ENCODE results near the gene PIP5K1B. TPM values are rescaled to one million over a fixed set of nuclear protein-coding genes. Genes with fewer than 3 reads are reported as not detected.

PIP5K1B gene
- total and polyA plus RNA-seq, 2 of the 13 experiments (the other 11 are each of a cell fraction or from before 2014, with no cell fraction given) = 15.8 to 17.5 TPM

DNA sequence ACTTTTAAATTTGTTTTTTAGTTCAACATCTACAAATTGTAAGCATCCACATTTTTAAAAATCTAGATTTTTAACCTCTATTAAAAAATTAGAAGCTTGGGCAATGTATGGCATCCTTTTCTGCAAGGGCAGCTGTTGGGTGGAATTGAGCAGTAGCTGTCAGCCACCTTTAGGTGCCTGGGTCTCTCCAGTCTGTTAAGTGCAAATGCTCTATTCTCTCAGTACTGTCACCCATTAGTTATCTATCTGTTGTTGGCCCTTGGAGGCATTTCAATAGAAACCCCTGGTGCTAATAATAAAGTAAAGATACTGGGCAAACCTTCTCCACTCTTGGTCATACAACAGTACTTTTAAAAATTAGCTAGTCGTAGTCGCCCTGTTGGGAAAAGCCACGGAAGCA lies 63.6 kb downstream of the PIP5K1B start:
- Histone ChIP-seq H3K9ac (ENCODE audit: insufficient read depth, low read depth, low read length) (no peak overlapping the region), H3K4me2 (ENCODE audit: low read depth, low read length) (no peak overlapping the region), H3K27me3 (ENCODE audit: control insufficient read depth in 1 of 2, insufficient read depth in 2 of 2, low read length in 2 of 2) (no peaks in the 10 kb centered on the region), H3K9me3 (ENCODE audit: low read length) (no peaks in the 10 kb centered on the region), H3K27ac (ENCODE audit: extremely low read length, insufficient read depth, low read length) (no peak overlapping the region), H3K79me2 (ENCODE audit: insufficient read depth, low read length) (peaks cover 7% of the 10 kb centered on the region), H2AFZ (ENCODE audit: low read length) (no peak overlapping the region), H3K4me3 (replicated peaks in 1 of 3; ENCODE audit: insufficient read depth in 1 of 3, low read depth in 2 of 3, low read length in 3 of 3) (no peak overlapping the region), H3K36me3 (replicated peaks in 1 of 2; ENCODE audit: control insufficient read depth in 1 of 2, insufficient read depth in 2 of 2, low read length in 2 of 2) (no peaks in the 10 kb centered on the region), H4K20me1 (ENCODE audit: insufficient read depth, low read length) (no peaks in the 10 kb centered on the region), H3K4me1 (ENCODE audit: insufficient read depth, low read length) (no peaks in the 10 kb centered on the region)
- no TSS peak for BruUV-seq (replicated peaks)
- CTCF ChIA-PET (ENCODE audit: low intra/inter-chr PET ratio, low total read pairs) = no interaction called here
- no peak for FAIRE-seq
- no peak for ATAC-seq
- DNase-seq (ENCODE audit: low spot score) = no peak
- in situ Hi-C loops (cut with HindIII; ENCODE audit: extremely low pct_ligation_motif_present, low pct_unique_long_range_greater_than_20kb) = loop anchor here (10.0 kb wide), 1 partner anchor 56 kb away; no protein-coding TSS in a partner anchor
- POLR2A ChIA-PET = no interaction called here
- WGBS (ENCODE audit: low lambda C conversion rate) = 96% methylated on average over 3 of the region's 3 CpGs
- intact Hi-C loops (cut with micrococcal nuclease; ENCODE audit: unreplicated experiment) = no loop called here
- no peak for TF ChIP-seq ZNF879 (CRISPR knock-in tag; IDR thresholded peaks at IDR 0.05)
- no peak for TF ChIP-seq ZNF572 (CRISPR knock-in tag; IDR thresholded peaks at IDR 0.05)
- TF ChIP-seq ZBTB44 (CRISPR knock-in tag; IDR thresholded peaks at IDR 0.05) = no peak
- TF ChIP-seq NBN (conservative IDR thresholded peaks at IDR 0.05) = no peak
- no peak for TF ChIP-seq DMAP1 (CRISPR knock-in tag; IDR thresholded peaks at IDR 0.05)
- TF ChIP-seq ELF1 (CRISPR knock-in tag; IDR thresholded peaks at IDR 0.05) = no peak
- no peak for TF ChIP-seq RERE (CRISPR knock-in tag; IDR thresholded peaks at IDR 0.05; ENCODE audit: low read depth)
- no peak for TF ChIP-seq ATF5 (CRISPR knock-in tag; IDR thresholded peaks at IDR 0.05; ENCODE audit: low read depth)
- no peak for TF ChIP-seq ZNF615 (CRISPR knock-in tag; IDR thresholded peaks at IDR 0.05; ENCODE audit: borderline replicate concordance)
- no peak for TF ChIP-seq MBNL3 (CRISPR knock-in tag; conservative IDR thresholded peaks at IDR 0.05)
- no peak for TF ChIP-seq FOXC1 (CRISPR knock-in tag; IDR thresholded peaks at IDR 0.05; ENCODE audit: borderline replicate concordance)
- TF ChIP-seq, protein P1, sequence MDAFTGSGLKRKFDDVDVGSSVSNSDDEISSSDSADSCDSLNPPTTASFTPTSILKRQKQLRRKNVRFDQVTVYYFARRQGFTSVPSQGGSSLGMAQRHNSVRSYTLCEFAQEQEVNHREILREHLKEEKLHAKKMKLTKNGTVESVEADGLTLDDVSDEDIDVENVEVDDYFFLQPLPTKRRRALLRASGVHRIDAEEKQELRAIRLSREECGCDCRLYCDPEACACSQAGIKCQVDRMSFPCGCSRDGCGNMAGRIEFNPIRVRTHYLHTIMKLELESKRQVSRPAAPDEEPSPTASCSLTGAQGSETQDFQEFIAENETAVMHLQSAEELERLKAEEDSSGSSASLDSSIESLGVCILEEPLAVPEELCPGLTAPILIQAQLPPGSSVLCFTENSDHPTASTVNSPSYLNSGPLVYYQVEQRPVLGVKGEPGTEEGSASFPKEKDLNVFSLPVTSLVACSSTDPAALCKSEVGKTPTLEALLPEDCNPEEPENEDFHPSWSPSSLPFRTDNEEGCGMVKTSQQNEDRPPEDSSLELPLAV (CRISPR knock-in tag; conservative IDR thresholded peaks at IDR 0.05; ENCODE audit: low read depth) = no peak
- no peak for TF ChIP-seq ZNF281 (CRISPR knock-in tag; IDR thresholded peaks at IDR 0.05; ENCODE audit: borderline replicate concordance)
